ENCODE data around the gene CEP41. TPM values are rescaled to one million over a fixed set of nuclear protein-coding genes. Genes with fewer than 3 reads are reported as not detected.

CEP41 gene
- total RNA-seq, 1 donor from 2014 or later = 4.2 TPM

- DNase-seq (no peak), ATAC-seq (ENCODE audit: poor library complexity) (no peak)
- intact Hi-C loops (cut with DNase I) = no loop called here
These were observed 76.4 kb downstream of the CEP41 start for GRCh38 chr7:130364451-130364850.

GRCh38 chr7:130363026-130363847, 77.6 kb downstream of the CEP41 start:
- ATAC-seq (ENCODE audit: poor library complexity) (no peak), DNase-seq (no peak)
- intact Hi-C loops (cut with DNase I) = no loop called here

GRCh38 chr7:130362251-130362816, 78.5 kb downstream of the CEP41 start:
- ATAC-seq (ENCODE audit: poor library complexity) (no peak), DNase-seq (no peak)
- intact Hi-C loops (cut with DNase I) = no loop called here

- intact Hi-C loops (cut with DNase I) = no loop called here
- DNase-seq = no peak
- ATAC-seq (ENCODE audit: poor library complexity) = no peak
These were observed 79.1 kb downstream of the CEP41 start for GRCh38 chr7:130361681-130362080.

GRCh38 chr7:130360518-130360917, 80.3 kb downstream of the CEP41 start:
- intact Hi-C loops (cut with DNase I) = no loop called here
- ATAC-seq (ENCODE audit: poor library complexity) = no peak
- DNase-seq = no peak

- no peak for DNase-seq
- intact Hi-C loops (cut with DNase I) = no loop called here
These were observed 81.4 kb downstream of the CEP41 start for GRCh38 chr7:130359276-130359857.

GRCh38 chr7:130358471-130358870, 82.3 kb downstream of the CEP41 start:
- ATAC-seq (ENCODE audit: poor library complexity) = no peak
- DNase-seq = no peak
- intact Hi-C loops (cut with DNase I) = no loop called here

More at GRCh38 chr7:130359276-130359857, 81.4 kb downstream of the CEP41 start:
- no peak for ATAC-seq (ENCODE audit: poor library complexity)

GRCh38 chr7:130356876-130357611, 83.8 kb downstream of the CEP41 start:
- ATAC-seq (ENCODE audit: poor library complexity) = peak; percentile 62
- DNase-seq = no peak

GRCh38 chr7:130356121-130356875, 84.5 kb downstream of the CEP41 start:
- intact Hi-C loops (cut with DNase I) = no loop called here
- DNase-seq = no peak
- peak; percentile 46 for ATAC-seq (ENCODE audit: poor library complexity)

More at GRCh38 chr7:130356876-130357611, 83.8 kb downstream of the CEP41 start:
- intact Hi-C loops (cut with DNase I) = no loop called here

- no peak for DNase-seq
- intact Hi-C loops (cut with DNase I) = no loop called here
- ATAC-seq (ENCODE audit: poor library complexity) = no peak
These were observed 87.6 kb downstream of the CEP41 start for GRCh38 chr7:130353196-130353595.

- intact Hi-C loops (cut with DNase I) = no loop called here
- ATAC-seq (ENCODE audit: poor library complexity) (peak; percentile 7), DNase-seq (no peak)
These were observed 88.4 kb downstream of the CEP41 start for GRCh38 chr7:130352194-130353074.

- peak; percentile 26 for ATAC-seq (ENCODE audit: poor library complexity)
- intact Hi-C loops (cut with DNase I) = no loop called here
- no peak for DNase-seq
These were observed 89.1 kb downstream of the CEP41 start for GRCh38 chr7:130351791-130352090.

- intact Hi-C loops (cut with DNase I) = no loop called here
These were observed 89.6 kb downstream of the CEP41 start for GRCh38 chr7:130350945-130351790.

GRCh38 chr7:130349911-130350782, 90.7 kb downstream of the CEP41 start:
- intact Hi-C loops (cut with DNase I) = no loop called here
- DNase-seq = no peak
- peak; percentile 34 for ATAC-seq (ENCODE audit: poor library complexity)

More at GRCh38 chr7:130350945-130351790, 89.6 kb downstream of the CEP41 start:
- DNase-seq (no peak), ATAC-seq (ENCODE audit: poor library complexity) (peak; percentile 57)

- ATAC-seq (ENCODE audit: poor library complexity) = no peak
- intact Hi-C loops (cut with DNase I) = no loop called here
- DNase-seq = no peak
These were observed 93.9 kb downstream of the CEP41 start for GRCh38 chr7:130346941-130347340.

Data from Right ventricle myocardium superior (tissue), 1 donor.